HG02840 (cell line): Measurements from ENCODE around the gene AGBL1.
"Not testable (repeated sequence)": the region's sequence is repeated elsewhere in the genome, so short reads cannot be mapped to it uniquely, and the experiment has no call there.

ENCODE experiments used
- ATAC-seq: cut with Tn5 transposase; IDR thresholded peaks from one replicate; pipeline ENCODE4 v1.9.1; 2021; ENCODE audit warnings: mild to moderate bottlenecking, moderate library complexity, moderate number of reproducible peaks; ENCODE audit not compliant: unreplicated experiment, low FRiP score

The AGBL1 gene

GRCh38 chr15:86481720-86482119 lies 402.0 kb downstream of the AGBL1 start:
- no peak for ATAC-seq

- ATAC-seq, result no peak
Measured at GRCh38 chr15:86483936-86484335, 404.3 kb downstream of the AGBL1 start.

- ATAC-seq, result no peak
Measured at GRCh38 chr15:86488046-86488445, 408.4 kb downstream of the AGBL1 start.

GRCh38 chr15:86489981-86490380 lies 410.3 kb downstream of the AGBL1 start:
- ATAC-seq, result no peak

GRCh38 chr15:86491118-86491517 lies 411.4 kb downstream of the AGBL1 start:
- ATAC-seq, result no peak

- no peak for ATAC-seq
Measured at GRCh38 chr15:86493884-86494283, 414.2 kb downstream of the AGBL1 start.

- no peak for ATAC-seq
Measured at GRCh38 chr15:86494475-86494874, 414.8 kb downstream of the AGBL1 start.

- ATAC-seq, result no peak
Measured at GRCh38 chr15:86502301-86502700, 422.6 kb downstream of the AGBL1 start.

GRCh38 chr15:86505951-86506350 lies 426.3 kb downstream of the AGBL1 start:
- no peak for ATAC-seq

GRCh38 chr15:86506401-86506800 lies 426.7 kb downstream of the AGBL1 start:
- no peak for ATAC-seq

GRCh38 chr15:86515625-86516024 lies 436.0 kb downstream of the AGBL1 start:
- no peak for ATAC-seq

GRCh38 chr15:86522721-86523120 lies 443.1 kb downstream of the AGBL1 start:
- ATAC-seq, result no peak

GRCh38 chr15:86526938-86527690 lies 447.4 kb downstream of the AGBL1 start:
- no peak for ATAC-seq

GRCh38 chr15:86528094-86528493 lies 448.4 kb downstream of the AGBL1 start:
- ATAC-seq, result not testable (repeated sequence)

- no peak for ATAC-seq
Measured at GRCh38 chr15:86538141-86538540, 458.5 kb downstream of the AGBL1 start.

GRCh38 chr15:86540840-86541467 lies 461.3 kb downstream of the AGBL1 start:
- no peak for ATAC-seq

GRCh38 chr15:86541540-86541939 lies 461.9 kb downstream of the AGBL1 start:
- no peak for ATAC-seq

GRCh38 chr15:86550075-86550474 lies 470.4 kb downstream of the AGBL1 start:
- no peak for ATAC-seq

- no peak for ATAC-seq
Measured at GRCh38 chr15:86553108-86553507, 473.4 kb downstream of the AGBL1 start.

GRCh38 chr15:86555098-86555497 lies 475.4 kb downstream of the AGBL1 start:
- no peak for ATAC-seq

GRCh38 chr15:86555939-86556338 lies 476.3 kb downstream of the AGBL1 start:
- no peak for ATAC-seq

- no peak for ATAC-seq
Measured at GRCh38 chr15:86556396-86557017, 476.8 kb downstream of the AGBL1 start.
